ENCODE results near the gene WDR7.

- TF ChIP-seq FOXM1 (IDR thresholded peaks at IDR 0.05; ENCODE audit: borderline replicate concordance) (no peak), PKNOX1 (IDR thresholded peaks at IDR 0.05) (no peak), BHLHE40 (IDR thresholded peaks at IDR 0.05; ENCODE audit: borderline replicate concordance) (no peak), ARNT (IDR thresholded peaks at IDR 0.05) (no peak), FOXA1 (IDR thresholded peaks at IDR 0.05) (no peak), HDGF (IDR thresholded peaks at IDR 0.05; ENCODE audit: borderline replicate concordance) (no peak), TARDBP (IDR thresholded peaks at IDR 0.05) (no peak), NFRKB (IDR thresholded peaks at IDR 0.05) (no peak)
Observed at GRCh38 chr18:56803051-56803450, 151.9 kb downstream of the WDR7 start.
